ENCODE measurements around the gene PP2D1. TPM values are rescaled to one million over a fixed set of nuclear protein-coding genes. Genes with fewer than 3 reads are reported as not detected.

The PP2D1 gene
- total and polyA plus RNA-seq, 9 of the 15 experiments (the other 6 are each of a cell fraction or from before 2014, with no cell fraction given) = 0.07 to 0.10 TPM; not detected in 7

GRCh38 chr3:19946832-19947548 lies 65.1 kb downstream of the PP2D1 start, which contains the start of gene RAB5A (continued):
- TF ChIP-seq ZNF277 (CRISPR knock-in tag; IDR thresholded peaks at IDR 0.05; ENCODE audit: borderline replicate concordance) (no peak), C11orf30 (IDR thresholded peaks at IDR 0.05; ENCODE audit: low read depth) (peak; percentile 79), SNRNP70 (optimal IDR thresholded peaks at IDR 0.05; ENCODE audit: low read depth, low read length) (no peak), MIER1 (IDR thresholded peaks at IDR 0.05; ENCODE audit: low read depth) (no peak), ZBTB9 (CRISPR knock-in tag; IDR thresholded peaks at IDR 0.05) (no peak), TCF7 (IDR thresholded peaks at IDR 0.05; ENCODE audit: borderline replicate concordance) (no peak; the same call in 1 of the 2 replicates), HNRNPLL (IDR thresholded peaks at IDR 0.05; ENCODE audit: low read depth, low read length, poor library complexity, severe bottlenecking) (peak; percentile 89), PKNOX1 (IDR thresholded peaks at IDR 0.05) (peak; percentile 77), EP400 (IDR thresholded peaks at IDR 0.05) (peak; percentile 99), SIN3B (IDR thresholded peaks at IDR 0.05; ENCODE audit: low read depth) (0 out of 2 replicates have a peak, but pooled peaks have one; percentile 38), HNRNPUL1 (IDR thresholded peaks at IDR 0.05; ENCODE audit: low read length) (no peak), KLF1 (tag; IDR thresholded peaks at IDR 0.05) (peak; percentile 92), CREB1 (IDR thresholded peaks at IDR 0.05) (peak; percentile 99), CREB1 (CRISPR knock-in tag; IDR thresholded peaks at IDR 0.05) (peak; percentile 94), ATF7 (IDR thresholded peaks at IDR 0.05) (peak; percentile 88), BRF2 (IDR thresholded peaks at IDR 0.05; ENCODE audit: borderline replicate concordance, insufficient read depth, insufficient read length) (no peak), NFYB (IDR thresholded peaks at IDR 0.05; ENCODE audit: extremely low read depth, insufficient read length) (no peak), CTBP1 (IDR thresholded peaks at IDR 0.05; ENCODE audit: borderline replicate concordance) (peak; percentile 91), TSC22D4 (tag; IDR thresholded peaks at IDR 0.05) (no peak), STAT6 (CRISPR knock-in tag; IDR thresholded peaks at IDR 0.05) (no peak), ERF (CRISPR knock-in tag; IDR thresholded peaks at IDR 0.05) (peak; percentile 34; the same call in 1 of the 2 replicates), EZH2 (IDR thresholded peaks at IDR 0.05; ENCODE audit: borderline replicate concordance, low read depth, low read length) (no peak)

Measured in K562 (cell line).